ENCODE data around the gene BCAS4. TPM values are rescaled to one million over a fixed set of nuclear protein-coding genes. Genes with fewer than 3 reads are reported as not detected.
A peak's percentile ranks its signal among the peaks of the same experiment; 100 is the strongest.

The BCAS4 gene
- total RNA-seq, 1 experiment from 2014 or later = 29.9 TPM

GRCh38 chr20:50758469-50758868 lies 36.4 kb upstream of the BCAS4 start:
- Histone ChIP-seq H3K27me3 (replicated peaks; ENCODE audit: control insufficient read depth, insufficient read depth, low read length) (no peaks in the 10 kb centered on the region), H3K4me3 (ENCODE audit: low read depth, low read length) (no peak overlapping the region), H3K9me3 (no peaks in the 10 kb centered on the region), H3K4me1 (peaks cover 73% of the 10 kb centered on the region), H3K36me3 (ENCODE audit: control insufficient read depth, insufficient read depth, low read length) (0 out of 2 replicates have a peak, but pooled peaks cover 1% of the 10 kb centered on the region)
- TF ChIP-seq CTCF (IDR thresholded peaks at IDR 0.05; ENCODE audit: insufficient read depth in 1 of 2, low read depth in 1 of 2, low read length in 1 of 2, severe bottlenecking in 1 of 2, unreplicated experiment in 1 of 2) = no peak
- intact Hi-C loops (cut with micrococcal nuclease; ENCODE audit: unreplicated experiment) = no loop called here
- no peak overlapping the region for H3K4me3 Mint-ChIP-seq (ENCODE audit: unreplicated experiment)
- H3K27ac Mint-ChIP-seq (ENCODE audit: unreplicated experiment) = peak overlapping the region; percentile 100
- H3K9me3 Mint-ChIP-seq (ENCODE audit: unreplicated experiment) = no peaks in the 10 kb centered on the region
- no TSS peak for BruUV-seq (replicated peaks)
- no peaks in the 10 kb centered on the region for H3K27me3 Mint-ChIP-seq (ENCODE audit: insufficient read depth, unreplicated experiment)
- ChIA-PET POLR2A (no interaction called here), CTCF (interaction anchor here (1.9 kb wide), 1 partner anchor 9 kb away, joined by 5 read pairs; no protein-coding TSS in a partner anchor)
- peak in 1 of 2 experiments; percentile 19 for DNase-seq
- peaks cover 65% of the 10 kb centered on the region for H3K4me1 Mint-ChIP-seq (ENCODE audit: low read depth, unreplicated experiment)
- H3K36me3 Mint-ChIP-seq (ENCODE audit: insufficient read depth, unreplicated experiment) = peaks cover 77% of the 10 kb centered on the region

GRCh38 chr20:50758992-50759391 lies 35.9 kb upstream of the BCAS4 start:
- CTCF ChIA-PET = no interaction called here
- BruUV-seq (replicated peaks) = no TSS peak
- H3K27ac Mint-ChIP-seq (ENCODE audit: unreplicated experiment) = peak overlapping the region; percentile 100
- intact Hi-C loops (cut with micrococcal nuclease; ENCODE audit: unreplicated experiment) = no loop called here
- no peak for TF ChIP-seq CTCF (IDR thresholded peaks at IDR 0.05; ENCODE audit: insufficient read depth in 1 of 2, low read depth in 1 of 2, low read length in 1 of 2, severe bottlenecking in 1 of 2, unreplicated experiment in 1 of 2)
- Histone ChIP-seq H3K4me3 (ENCODE audit: low read depth, low read length) (no peak overlapping the region), H3K4me1 (peaks cover 79% of the 10 kb centered on the region), H3K36me3 (ENCODE audit: control insufficient read depth, insufficient read depth, low read length) (0 out of 2 replicates have a peak, but pooled peaks cover 1% of the 10 kb centered on the region), H3K27me3 (replicated peaks; ENCODE audit: control insufficient read depth, insufficient read depth, low read length) (no peaks in the 10 kb centered on the region), H3K9me3 (no peaks in the 10 kb centered on the region)
- H3K27me3 Mint-ChIP-seq (ENCODE audit: insufficient read depth, unreplicated experiment) = no peaks in the 10 kb centered on the region
- peak overlapping the region; percentile 78 for H3K4me3 Mint-ChIP-seq (ENCODE audit: unreplicated experiment)
- H3K9me3 Mint-ChIP-seq (ENCODE audit: unreplicated experiment) = no peaks in the 10 kb centered on the region
- H3K36me3 Mint-ChIP-seq (ENCODE audit: insufficient read depth, unreplicated experiment) = peaks cover 81% of the 10 kb centered on the region
- POLR2A ChIA-PET = interaction anchor here (0.7 kb wide), 1 partner anchor 10 kb away, joined by 4 read pairs; no protein-coding TSS in a partner anchor
- DNase-seq = peak in 1 of 2 experiments; percentile 38
- H3K4me1 Mint-ChIP-seq (ENCODE audit: low read depth, unreplicated experiment) = peaks cover 70% of the 10 kb centered on the region

GRCh38 chr20:50759678-50760077 lies 35.2 kb upstream of the BCAS4 start:
- DNase-seq = peak in 1 of 2 experiments; percentile 23
- ChIA-PET POLR2A (interaction anchor here (0.7 kb wide), 1 partner anchor 10 kb away, joined by 4 read pairs; no protein-coding TSS in a partner anchor), CTCF (interaction anchor here (2.0 kb wide), 1 partner anchor 31 kb away, joined by 6 read pairs; no protein-coding TSS in a partner anchor)
- Histone ChIP-seq H3K4me1 (peaks cover 85% of the 10 kb centered on the region), H3K36me3 (ENCODE audit: control insufficient read depth, insufficient read depth, low read length) (0 out of 2 replicates have a peak, but pooled peaks cover 1% of the 10 kb centered on the region), H3K27me3 (replicated peaks; ENCODE audit: control insufficient read depth, insufficient read depth, low read length) (no peaks in the 10 kb centered on the region), H3K9me3 (no peaks in the 10 kb centered on the region), H3K4me3 (ENCODE audit: low read depth, low read length) (no peak overlapping the region)
- no TSS peak for BruUV-seq (replicated peaks)
- TF ChIP-seq CTCF (IDR thresholded peaks at IDR 0.05; ENCODE audit: insufficient read depth in 1 of 2, low read depth in 1 of 2, low read length in 1 of 2, severe bottlenecking in 1 of 2, unreplicated experiment in 1 of 2) = no peak
- peaks cover 77% of the 10 kb centered on the region for H3K4me1 Mint-ChIP-seq (ENCODE audit: low read depth, unreplicated experiment)
- H3K9me3 Mint-ChIP-seq (ENCODE audit: unreplicated experiment) = no peaks in the 10 kb centered on the region
- no peaks in the 10 kb centered on the region for H3K27me3 Mint-ChIP-seq (ENCODE audit: insufficient read depth, unreplicated experiment)
- peak overlapping the region; percentile 100 for H3K27ac Mint-ChIP-seq (ENCODE audit: unreplicated experiment)
- peaks cover 80% of the 10 kb centered on the region for H3K36me3 Mint-ChIP-seq (ENCODE audit: insufficient read depth, unreplicated experiment)
- peak overlapping the region; percentile 78 for H3K4me3 Mint-ChIP-seq (ENCODE audit: unreplicated experiment)
- intact Hi-C loops (cut with micrococcal nuclease; ENCODE audit: unreplicated experiment) = loop anchor here (10.0 kb wide), 1 partner anchor 565 kb away; the partner anchor contains the start of gene CEBPB

All from Caco-2 (cell line).